BLaER1 (cell line): ENCODE results near the gene HYAL1.
"Not testable (repeated sequence)": the region's sequence is repeated elsewhere in the genome, so short reads cannot be mapped to it uniquely, and the experiment has no call there.

Source experiments
- H3K27ac ChIP-seq: shearing (Covaris generic); formaldehyde crosslinking; 2 replicates; pipeline ENCODE4 v1.8.1; 2022
- H3K27me3 ChIP-seq: shearing (Covaris generic); formaldehyde crosslinking; 2 replicates; pipeline ENCODE4 v1.8.1; 2022
- H3K36me3 ChIP-seq: shearing (Covaris generic); formaldehyde crosslinking; 2 replicates; pipeline ENCODE4 v1.8.1; 2022
- H3K4me1 ChIP-seq: shearing (Covaris generic); formaldehyde crosslinking; 2 replicates; pipeline ENCODE4 v1.8.1; 2022
- H3K4me2 ChIP-seq: shearing (Covaris generic); formaldehyde crosslinking; 2 replicates; pipeline ENCODE4 v1.8.1; 2022
- H3K4me3 ChIP-seq: shearing (Covaris generic); formaldehyde crosslinking; 2 replicates; pipeline ENCODE4 v1.8.1; 2022
- H3K9ac ChIP-seq: shearing (Covaris generic); formaldehyde crosslinking; 2 replicates; pipeline ENCODE4 v1.8.1; 2022
- H3K9me3 ChIP-seq: shearing (Covaris generic); formaldehyde crosslinking; 2 replicates; pipeline ENCODE4 v1.8.1; 2022
- H4K20me1 ChIP-seq: shearing (Covaris generic); formaldehyde crosslinking; 2 replicates; pipeline ENCODE4 v1.8.1; 2022
- Cebpa-rat ChIP-seq: shearing (Covaris generic); IDR thresholded peaks from 2 replicates; pipeline ENCODE4 v1.8.1; 2022

The HYAL1 gene

GRCh38 chr3:50275141-50275995 is 28.0 kb downstream of the HYAL1 start:
- H3K4me3 ChIP-seq = 0 out of 2 replicates have a peak overlapping the region, but pooled peaks have one; percentile 7
- H3K4me2 ChIP-seq = peak overlapping the region; percentile 40

GRCh38 chr3:50274371-50275104 is 28.8 kb downstream of the HYAL1 start:
- no peak overlapping the region for H3K9ac ChIP-seq
- TF ChIP-seq Cebpa-rat = no peak
- H3K36me3 ChIP-seq = no peaks in the 10 kb centered on the region
- H3K27me3 ChIP-seq = peaks cover 67% of the 10 kb centered on the region
- no peaks in the 10 kb centered on the region for H3K9me3 ChIP-seq
- no peak overlapping the region for H3K4me2 ChIP-seq
- no peak overlapping the region for H3K27ac ChIP-seq
- H4K20me1 ChIP-seq = peaks cover 37% of the 10 kb centered on the region
- peaks cover 52% of the 10 kb centered on the region for H3K4me1 ChIP-seq
- no peak overlapping the region for H3K4me3 ChIP-seq

More at GRCh38 chr3:50275141-50275995, 28.0 kb downstream of the HYAL1 start:
- no peaks in the 10 kb centered on the region for H3K36me3 ChIP-seq
- peaks cover 69% of the 10 kb centered on the region for H3K27me3 ChIP-seq
- H3K9me3 ChIP-seq = no peaks in the 10 kb centered on the region
- TF ChIP-seq Cebpa-rat = no peak
- peaks cover 49% of the 10 kb centered on the region for H3K4me1 ChIP-seq
- no peak overlapping the region for H3K9ac ChIP-seq
- no peak overlapping the region for H3K27ac ChIP-seq
- peaks cover 37% of the 10 kb centered on the region for H4K20me1 ChIP-seq

GRCh38 chr3:50273689-50274065 is 29.7 kb downstream of the HYAL1 start:
- Histone ChIP-seq H4K20me1 (peaks cover 37% of the 10 kb centered on the region), H3K36me3 (no peaks in the 10 kb centered on the region), H3K27ac (no peak overlapping the region), H3K9me3 (no peaks in the 10 kb centered on the region), H3K9ac (no peak overlapping the region), H3K4me3 (0 out of 2 replicates have a peak overlapping the region, but pooled peaks have one; percentile 30), H3K27me3 (peaks cover 67% of the 10 kb centered on the region), H3K4me1 (peaks cover 60% of the 10 kb centered on the region), H3K4me2 (peak overlapping the region; percentile 66)
- no peak for TF ChIP-seq Cebpa-rat

- H3K4me3 ChIP-seq = peak overlapping the region; percentile 30; the same call in 1 of the 2 replicates
- no peak overlapping the region for H3K27ac ChIP-seq
- H3K9ac ChIP-seq = no peak overlapping the region
- no peaks in the 10 kb centered on the region for H3K9me3 ChIP-seq
- peaks cover 67% of the 10 kb centered on the region for H3K27me3 ChIP-seq
- peaks cover 37% of the 10 kb centered on the region for H4K20me1 ChIP-seq
- peaks cover 63% of the 10 kb centered on the region for H3K4me1 ChIP-seq
- H3K4me2 ChIP-seq = peak overlapping the region; percentile 66
- no peaks in the 10 kb centered on the region for H3K36me3 ChIP-seq
- no peak for TF ChIP-seq Cebpa-rat
Observed at GRCh38 chr3:50272911-50273688, 30.3 kb downstream of the HYAL1 start.

- peaks cover 35% of the 10 kb centered on the region for H4K20me1 ChIP-seq
- H3K9ac ChIP-seq, H3K36me3 ChIP-seq, H3K9me3 ChIP-seq, H3K27ac ChIP-seq, H3K4me3 ChIP-seq: not testable (repeated sequence)
- H3K4me1 ChIP-seq = peaks cover 67% of the 10 kb centered on the region
- peak overlapping the region; percentile 66 for H3K4me2 ChIP-seq
- peaks cover 67% of the 10 kb centered on the region for H3K27me3 ChIP-seq
Observed at GRCh38 chr3:50272538-50272910, 30.9 kb downstream of the HYAL1 start.

- H3K4me2 ChIP-seq = no peak overlapping the region
Observed at GRCh38 chr3:50271314-50271936, 31.9 kb downstream of the HYAL1 start.

GRCh38 chr3:50270422-50271224 is 32.8 kb downstream of the HYAL1 start:
- Histone ChIP-seq H3K4me1 (peaks cover 62% of the 10 kb centered on the region), H3K27ac (no peak overlapping the region), H3K4me2 (peak overlapping the region; percentile 9; the same call in 1 of the 2 replicates), H4K20me1 (peaks cover 18% of the 10 kb centered on the region), H3K9me3 (no peaks in the 10 kb centered on the region), H3K27me3 (peaks cover 65% of the 10 kb centered on the region), H3K36me3 (no peaks in the 10 kb centered on the region), H3K9ac (peak overlapping the region; percentile 19; the same call in 1 of the 2 replicates), H3K4me3 (no peak overlapping the region)
- TF ChIP-seq Cebpa-rat = no peak

More at GRCh38 chr3:50271314-50271936, 31.9 kb downstream of the HYAL1 start:
- 0 out of 2 replicates have a peak overlapping the region, but pooled peaks have one; percentile 19 for H3K9ac ChIP-seq
- H3K4me3 ChIP-seq = no peak overlapping the region
- H3K27me3 ChIP-seq = peaks cover 67% of the 10 kb centered on the region
- no peaks in the 10 kb centered on the region for H3K36me3 ChIP-seq
- peaks cover 24% of the 10 kb centered on the region for H4K20me1 ChIP-seq
- H3K4me1 ChIP-seq = peaks cover 69% of the 10 kb centered on the region
- TF ChIP-seq Cebpa-rat = no peak
- H3K9me3 ChIP-seq = no peaks in the 10 kb centered on the region
- H3K27ac ChIP-seq = no peak overlapping the region

GRCh38 chr3:50269977-50270413 is 33.4 kb downstream of the HYAL1 start:
- peaks cover 62% of the 10 kb centered on the region for H3K4me1 ChIP-seq
- H4K20me1 ChIP-seq = peaks cover 12% of the 10 kb centered on the region
- TF ChIP-seq Cebpa-rat = no peak
- no peak overlapping the region for H3K9ac ChIP-seq
- no peaks in the 10 kb centered on the region for H3K36me3 ChIP-seq
- no peaks in the 10 kb centered on the region for H3K9me3 ChIP-seq
- no peak overlapping the region for H3K27ac ChIP-seq
- no peak overlapping the region for H3K4me3 ChIP-seq
- H3K4me2 ChIP-seq = no peak overlapping the region
- peaks cover 59% of the 10 kb centered on the region for H3K27me3 ChIP-seq
